GM18520 (cell line): ENCODE measurements around the gene TCP11.
"Not testable (repeated sequence)": the region's sequence is repeated elsewhere in the genome, so short reads cannot be mapped to it uniquely, and the experiment has no call there.

Experiments used
- ATAC-seq: cut with Tn5 transposase; IDR thresholded peaks from one replicate; pipeline ENCODE4 v1.9.1; 2021; ENCODE audit not compliant: unreplicated experiment

The TCP11 gene

DNA sequence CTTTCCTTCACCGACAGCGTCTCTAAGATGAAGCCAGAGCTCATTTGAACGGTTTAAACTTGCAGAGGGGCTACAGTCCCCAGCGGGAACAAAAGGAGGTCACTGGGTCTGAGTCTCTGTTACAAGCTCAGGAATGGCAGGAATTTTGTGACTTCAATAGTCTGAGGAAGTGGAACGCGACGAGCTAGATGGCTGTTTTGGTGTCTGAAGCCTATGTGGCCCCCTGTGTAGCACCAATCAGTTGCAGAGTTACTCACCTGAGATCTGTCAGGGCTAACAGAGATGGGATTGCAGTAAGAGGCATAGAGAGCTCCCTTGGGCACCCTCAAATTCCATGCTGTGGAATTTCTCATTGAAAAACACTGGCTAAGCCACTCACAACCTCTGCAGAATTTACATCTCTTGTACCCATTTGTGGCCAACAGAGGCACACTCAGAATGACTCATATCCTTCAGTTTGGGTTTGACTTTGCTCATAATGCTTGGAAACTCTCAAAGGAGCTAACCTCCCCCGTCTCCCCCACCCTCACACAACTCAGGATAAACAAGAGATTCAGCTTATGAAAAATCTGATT is 7.1 kb upstream of the TCP11 start:
- ATAC-seq = no peak

GRCh38 chr6:35147486-35147885 is 6.3 kb upstream of the TCP11 start:
- no peak for ATAC-seq

- no peak for ATAC-seq
These were observed 5.9 kb upstream of the TCP11 start for GRCh38 chr6:35147026-35147425.

GRCh38 chr6:35146453-35146852 is 5.3 kb upstream of the TCP11 start:
- ATAC-seq = no peak

DNA sequence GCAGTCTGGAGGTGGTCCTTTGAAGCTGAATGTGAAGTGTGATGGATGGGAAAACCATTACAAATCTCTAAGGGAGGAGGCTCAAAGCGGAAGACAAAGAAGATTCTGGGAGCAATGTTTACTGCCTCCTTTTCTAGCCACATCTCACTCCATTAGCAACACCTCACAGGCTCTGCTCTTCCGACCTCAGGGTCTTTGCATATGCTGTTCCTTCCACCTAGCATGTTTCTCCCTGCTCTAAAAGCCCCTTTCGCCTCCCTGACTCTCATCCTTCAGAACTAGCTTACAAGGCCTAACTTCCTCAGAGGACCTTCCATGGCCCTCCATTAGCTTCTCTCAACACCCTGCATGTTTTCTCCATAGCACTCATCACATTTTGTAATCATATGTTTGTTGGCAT is 4.6 kb upstream of the TCP11 start:
- ATAC-seq = no peak

DNA sequence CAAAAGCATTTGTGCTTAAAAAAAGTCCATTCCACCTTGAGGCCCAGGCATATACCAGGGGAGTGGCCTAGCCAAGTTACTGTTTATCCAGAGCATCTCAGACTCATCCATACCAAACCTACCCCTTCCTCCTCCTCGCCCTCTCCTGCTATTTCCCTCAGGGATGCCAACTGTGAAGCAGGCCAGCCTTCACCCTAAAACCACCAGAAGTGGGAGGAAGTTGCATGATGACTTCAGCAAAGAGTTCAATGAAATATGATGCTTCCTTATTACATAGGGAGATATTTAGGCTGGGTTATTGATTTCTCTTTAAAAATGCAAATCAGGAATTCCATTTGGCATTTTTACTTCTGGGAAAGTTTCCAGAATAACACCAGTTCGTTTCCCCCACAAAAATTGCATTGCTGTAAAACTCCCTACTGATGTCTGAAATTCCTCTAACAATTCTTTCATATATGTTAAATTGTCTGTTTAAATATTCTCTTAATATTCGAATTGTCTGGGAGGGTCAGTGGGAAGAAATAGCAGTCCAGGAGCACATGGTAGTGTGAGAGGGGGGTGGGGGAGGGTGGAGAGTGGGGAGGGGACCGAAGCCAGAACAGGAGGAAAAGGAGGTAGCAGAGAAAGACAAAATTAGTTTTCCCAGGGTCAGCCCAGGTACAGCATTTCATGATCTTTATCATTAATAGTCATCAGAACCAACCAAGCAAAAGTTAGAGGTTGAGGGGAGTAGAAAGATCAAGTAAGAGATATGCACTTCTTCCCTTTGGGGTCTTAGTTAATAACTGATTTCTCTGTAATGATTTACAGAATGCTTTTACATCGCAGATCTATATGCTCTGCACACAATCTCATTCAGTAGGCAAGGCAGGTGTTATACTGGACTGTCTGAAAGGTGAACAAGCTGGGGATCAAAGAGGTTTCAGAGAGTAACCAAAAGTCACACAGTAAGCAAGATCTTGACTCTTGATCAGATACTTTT is 1.7 kb upstream of the TCP11 start:
- no peak for ATAC-seq

GRCh38 chr6:35140639-35141006 is 516 bp downstream of the TCP11 start:
- no peak for ATAC-seq

GRCh38 chr6:35139924-35140638 is 1.1 kb downstream of the TCP11 start:
- no peak for ATAC-seq

GRCh38 chr6:35139470-35139869 is 1.7 kb downstream of the TCP11 start:
- ATAC-seq = no peak

DNA sequence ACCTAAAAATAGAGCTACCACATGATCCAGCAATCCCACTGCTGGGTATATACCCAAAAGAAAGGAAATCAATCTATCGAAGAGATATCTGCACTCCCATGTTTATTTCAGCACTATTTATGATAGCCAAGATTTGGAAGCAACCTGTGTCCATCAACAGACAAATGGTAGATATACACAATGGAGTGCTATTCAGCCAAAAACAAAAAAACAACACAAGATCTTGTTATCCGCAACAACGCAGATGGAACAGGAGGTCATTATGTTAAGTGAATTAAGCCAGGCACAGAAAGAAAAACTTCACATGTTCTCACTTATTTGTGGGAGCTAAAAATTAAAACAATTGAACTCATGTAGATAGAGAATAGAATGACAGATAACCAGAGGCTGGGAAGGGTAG is 2.9 kb downstream of the TCP11 start:
- ATAC-seq = not testable (repeated sequence)

GRCh38 chr6:35136185-35136584 is 5.0 kb downstream of the TCP11 start:
- ATAC-seq = no peak

DNA sequence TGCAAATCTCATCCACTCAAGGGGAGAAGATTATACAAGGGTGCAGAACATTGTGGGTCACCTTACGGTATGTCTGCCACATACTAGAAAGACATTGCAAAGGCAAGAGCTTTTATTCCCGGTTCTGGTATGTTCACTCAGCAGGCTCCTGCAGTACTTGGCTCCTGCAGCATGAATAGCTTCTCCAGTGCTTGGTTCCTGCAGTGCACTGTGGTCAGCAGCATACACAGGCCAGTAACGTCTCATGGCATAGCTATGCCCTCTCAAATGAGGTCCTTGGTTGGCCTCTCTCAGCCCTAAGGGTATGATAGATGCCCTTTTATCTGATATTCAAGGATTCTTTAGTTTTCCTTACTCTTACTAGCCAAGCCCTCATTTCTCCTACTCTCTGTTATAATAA is 12.6 kb downstream of the TCP11 start:
- no peak for ATAC-seq

DNA sequence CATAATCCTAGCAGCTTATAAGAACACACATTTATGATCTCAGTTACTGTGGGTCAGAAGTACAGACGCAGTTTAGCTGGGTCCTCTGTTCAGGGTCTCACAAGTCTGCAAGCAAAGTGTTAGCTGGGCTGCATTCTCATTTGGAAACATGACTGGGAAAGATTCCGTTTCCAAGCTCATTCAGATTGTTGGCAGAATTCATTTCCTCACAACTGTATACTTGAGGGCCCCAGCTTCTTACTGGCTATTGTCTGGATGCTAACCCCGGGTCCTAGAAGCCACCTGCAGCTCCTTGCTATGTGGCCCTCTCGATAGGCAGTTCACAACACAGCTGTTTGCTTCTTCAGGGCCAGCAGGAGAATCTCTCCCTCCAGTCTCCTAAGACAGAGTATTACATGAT is 13.1 kb downstream of the TCP11 start:
- no peak for ATAC-seq

- no peak for ATAC-seq
These were observed 16.8 kb downstream of the TCP11 start for GRCh38 chr6:35124356-35124755.

DNA sequence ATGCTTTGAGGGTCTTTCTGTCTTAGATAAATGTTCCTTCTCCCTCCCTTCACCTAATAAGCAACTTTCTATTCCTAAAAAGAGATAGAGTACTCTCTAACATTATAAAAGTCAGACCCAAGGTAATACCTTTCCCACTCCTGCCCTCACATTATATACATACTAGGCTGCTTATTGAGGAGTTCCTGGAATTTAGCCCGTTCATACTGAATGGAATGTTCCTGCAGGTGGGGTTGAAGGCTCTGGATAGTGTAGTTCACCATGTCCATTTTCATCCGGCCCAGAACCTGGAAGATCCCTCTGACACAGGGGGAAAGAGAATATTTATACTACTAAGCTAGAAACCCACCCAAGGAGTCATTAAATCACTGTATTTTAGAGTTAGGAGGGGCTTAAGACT is 20.4 kb downstream of the TCP11 start:
- no peak for ATAC-seq

DNA sequence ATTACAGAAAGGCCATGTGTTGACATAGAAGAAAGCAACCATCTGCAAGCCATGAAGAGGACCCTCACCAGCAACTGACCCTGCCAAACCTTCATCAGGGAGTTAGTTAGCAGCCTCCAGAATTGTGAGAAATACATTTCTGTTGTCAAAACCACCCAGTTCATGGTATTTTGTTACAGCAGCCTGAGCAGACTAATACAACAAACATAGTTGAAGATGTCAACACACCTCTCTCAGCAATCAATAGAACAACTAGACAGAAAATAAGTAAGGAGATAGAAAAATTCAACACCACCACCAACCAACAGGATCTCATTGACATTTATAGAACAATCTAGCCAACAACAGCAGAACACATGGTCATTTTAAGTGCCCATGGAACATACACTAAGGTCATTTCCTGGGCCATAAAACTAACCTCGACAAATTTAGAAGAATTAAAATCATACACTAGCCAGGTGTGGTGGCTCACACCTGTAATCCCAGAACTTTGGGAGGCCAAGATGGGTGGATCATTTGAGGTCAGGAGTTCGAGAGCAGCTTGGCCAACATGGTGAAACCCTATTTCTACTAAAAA is 32.7 kb downstream of the TCP11 start:
- ATAC-seq = no peak

GRCh38 chr6:35107761-35108160 is 33.4 kb downstream of the TCP11 start:
- not testable (repeated sequence) for ATAC-seq

DNA sequence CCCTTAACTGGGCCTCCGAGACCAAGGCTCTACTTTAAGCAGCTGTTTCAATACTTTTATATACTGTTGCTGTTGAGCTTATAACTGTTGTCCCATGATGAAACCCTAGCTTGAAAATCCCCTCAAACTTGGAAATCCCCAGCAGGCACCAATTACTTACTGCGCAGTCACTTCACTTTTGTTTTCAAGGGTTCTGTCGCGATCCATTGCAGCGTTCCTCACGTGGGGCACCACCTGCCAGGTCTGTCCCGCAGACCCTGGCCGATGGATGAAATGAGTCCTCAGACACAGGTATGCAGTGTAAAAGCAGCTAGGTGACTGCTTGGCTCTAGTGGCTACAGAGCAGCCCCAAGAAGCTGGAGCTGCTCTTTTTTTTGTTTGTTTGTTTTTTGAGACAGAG is 33.9 kb downstream of the TCP11 start:
- peak; percentile 45 for ATAC-seq

DNA sequence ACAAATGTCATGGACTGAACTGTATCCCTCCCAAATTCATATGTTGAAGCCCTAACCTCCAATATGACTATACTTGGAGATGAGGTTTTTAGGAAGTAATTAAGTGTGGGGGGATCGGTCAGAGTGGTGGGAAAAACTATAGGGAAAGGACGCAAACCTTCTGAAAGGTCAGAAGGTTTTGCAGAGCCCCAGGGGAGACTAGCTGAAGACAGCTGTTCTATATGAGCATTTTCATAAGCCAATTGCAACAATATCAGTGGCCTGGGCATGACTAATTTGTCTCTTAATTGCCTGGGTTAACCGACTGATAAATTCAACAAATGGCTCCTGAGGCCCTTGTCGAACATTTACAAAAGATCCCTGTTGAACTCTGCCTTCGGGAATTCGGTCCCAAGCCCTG is 35.1 kb downstream of the TCP11 start:
- not testable (repeated sequence) for ATAC-seq

- no peak for ATAC-seq
These were observed 36.1 kb downstream of the TCP11 start for GRCh38 chr6:35105078-35105477.

GRCh38 chr6:35099116-35099515 is 42.0 kb downstream of the TCP11 start:
- ATAC-seq = no peak
